Lung (tissue), 12 donors: ENCODE results near the gene NOTCH1. TPM values are rescaled to one million over a fixed set of nuclear protein-coding genes. Genes with fewer than 3 reads are reported as not detected.

Experiments used
- ATAC-seq: fragments of 200-7000 bp; cut with Tn5 transposase; one replicate; pipeline ENCODE4 v1.9.1; 2020; ENCODE audit warnings: moderate number of reproducible peaks; ENCODE audit not compliant: insufficient read depth, low FRiP score
- DNase-seq, 3 donors: peaks; one replicate each; pipeline ENCODE4 v3.0.0-alpha.2; 2013 to 2017
- H3K27ac ChIP-seq, 2 donors: one replicate each; pipeline ENCODE4 v1.5.1; 2013; ENCODE audit warnings: mild to moderate bottlenecking in 2 of 2, moderate library complexity in 2 of 2, control low read depth in 1 of 2, inconsistent platforms in 1 of 2, low read depth in 1 of 2, low read length in 1 of 2
- H3K27me3 ChIP-seq, 3 donors: one replicate each; pipeline ENCODE4 v1.5.1; 2013; ENCODE audit warnings: low read length in 2 of 3; ENCODE audit not compliant: control insufficient read depth in 3 of 3, insufficient read depth in 3 of 3
- H3K36me3 ChIP-seq, 4 donors: one replicate each; pipeline ENCODE4 v1.5.1; 2013; ENCODE audit warnings: low read length in 4 of 4, mild to moderate bottlenecking in 1 of 4, moderate library complexity in 1 of 4; ENCODE audit not compliant: control insufficient read depth in 4 of 4, insufficient read depth in 4 of 4
- H3K4me1 ChIP-seq, 5 donors: one replicate each; pipeline ENCODE4 v1.5.1; 2013; ENCODE audit warnings: low read length in 5 of 5, mild to moderate bottlenecking in 2 of 5, moderate library complexity in 1 of 5; ENCODE audit not compliant: control insufficient read depth in 5 of 5, insufficient read depth in 5 of 5
- H3K4me3 ChIP-seq: one replicate; pipeline ENCODE4 v1.5.1; 2013; ENCODE audit warnings: mild to moderate bottlenecking, control low read depth, moderate library complexity
- H3K9ac ChIP-seq, 2 donors: one replicate each; pipeline ENCODE4 v1.5.1; 2013; ENCODE audit warnings: low read length in 2 of 2, control low read depth in 1 of 2; ENCODE audit not compliant: insufficient read depth in 1 of 2
- H3K9me3 ChIP-seq, 4 donors: one replicate each; pipeline ENCODE4 v1.5.1; 2013; ENCODE audit warnings: low read length in 3 of 4, mild to moderate bottlenecking in 1 of 4, moderate library complexity in 1 of 4; ENCODE audit not compliant: control insufficient read depth in 4 of 4, insufficient read depth in 3 of 4
- CTCF ChIP-seq: IDR thresholded peaks from 2 replicates; pipeline ENCODE4 v1.5.1; 2012; ENCODE audit warnings: mild to moderate bottlenecking; ENCODE audit errors: control extremely low read depth, extremely low read depth
- WGBS, 2 donors: extraction: QIAGEN DNeasy Blood & Tissue Kit; methylation state at CpG; one replicate each; pipeline ENCODE4 v1.1.7; 2013; 5-methylcytosine and 5-hydroxymethylcytosine counted together
- polyA plus RNA-seq, 2 donors: library from polyadenylated mRNA; stranded (reverse); fragments of 200-250 nt; gene quantifications; one replicate each; pipeline ENCODE4 v1.2.1, GENCODE V29; 2013
- total RNA-seq, 2 donors: library from RNA; depleted of rRNA in 1 of 2; stranded (reverse); fragments of >200 nt in 1 of 2; gene quantifications; one replicate each; pipeline ENCODE4 v1.2.1, GENCODE V29; 2014 to 2021
- donor health status: control.
- donor health status: control.
- donor health status: Bipolar disorder and iron deficiency.
- donor health status: healthy.
- donor health status: DM: yes; HTN: yes; CAD: no.

The NOTCH1 gene
- total and polyA plus RNA-seq, 4 donors: 23.9 to 101 (median 44.5) TPM

DNA sequence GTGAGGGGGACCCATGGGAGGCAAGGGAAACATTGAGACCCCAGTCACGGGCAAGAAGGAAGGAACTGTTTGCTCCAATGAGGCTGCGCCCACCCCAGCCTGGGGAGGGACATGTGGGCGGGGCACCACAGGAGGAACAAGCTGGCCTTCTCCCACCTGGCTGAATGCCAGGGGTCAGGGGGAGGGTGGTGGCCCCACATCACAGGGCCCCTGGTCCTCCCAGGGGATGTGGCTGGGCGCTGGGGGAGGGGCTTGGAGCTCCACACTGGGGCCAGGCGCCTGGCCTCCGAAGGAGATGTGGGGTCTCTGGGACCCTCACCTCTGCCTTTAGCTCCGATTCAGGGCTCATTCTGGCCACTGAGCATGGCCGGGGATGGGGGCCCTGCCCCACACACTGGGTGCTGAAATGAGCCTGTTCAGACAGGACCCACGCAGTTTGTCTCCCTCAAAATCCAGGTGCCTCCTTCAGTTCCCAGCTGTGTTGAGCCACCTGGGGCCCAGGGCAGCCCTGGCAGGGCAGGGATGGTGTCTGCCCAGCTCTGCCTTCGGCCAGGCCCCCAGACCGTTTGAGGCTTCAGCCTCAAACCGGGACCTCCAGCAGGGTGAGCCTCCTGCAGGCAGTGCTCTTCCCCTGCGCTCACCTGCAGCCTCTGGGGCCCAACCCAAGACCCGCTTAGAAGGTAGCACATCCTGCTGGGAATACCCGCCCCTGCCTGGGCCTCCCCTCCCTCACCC, 33.2 kb upstream of the NOTCH1 start:
- H3K36me3 ChIP-seq: no peaks in the 10 kb centered on the region
- H3K4me3 ChIP-seq: no peak overlapping the region
- WGBS, 2 donors: 50 to 62% methylated on average over 15 of the region's 15 CpGs
- TF ChIP-seq CTCF: no peak
- no peak for ATAC-seq
- peak in 2 of 3 donors; percentile 40 to 59 for DNase-seq
- H3K4me1 ChIP-seq: peaks cover 0 to 12% (median 9%) of the 10 kb centered on the region in 5 donors
- no peaks in the 10 kb centered on the region for H3K27me3 ChIP-seq
- no peaks in the 10 kb centered on the region for H3K9me3 ChIP-seq
- no peak overlapping the region for H3K27ac ChIP-seq
- H3K9ac ChIP-seq: peak overlapping the region in 1 of 2 donors; percentile 3

GRCh38 chr9:136578626-136578914, 32.7 kb upstream of the NOTCH1 start:
- H3K36me3 ChIP-seq: no peaks in the 10 kb centered on the region
- no peaks in the 10 kb centered on the region for H3K27me3 ChIP-seq
- H3K4me1 ChIP-seq: peaks cover 0 to 12% (median 9%) of the 10 kb centered on the region in 5 donors
- no peak for ATAC-seq
- H3K9ac ChIP-seq: peak overlapping the region in 1 of 2 donors; percentile 3
- no peak overlapping the region for H3K4me3 ChIP-seq
- DNase-seq: no peak
- 33 to 46% methylated on average over 7 of the region's 7 CpGs for WGBS, 2 donors
- H3K27ac ChIP-seq: no peak overlapping the region
- no peak for TF ChIP-seq CTCF
- H3K9me3 ChIP-seq: no peaks in the 10 kb centered on the region

GRCh38 chr9:136577941-136578625, 32.2 kb upstream of the NOTCH1 start:
- H3K4me1 ChIP-seq: peaks cover 0 to 12% (median 9%) of the 10 kb centered on the region in 5 donors
- peak overlapping the region in 1 of 2 donors; percentile 3 for H3K9ac ChIP-seq
- H3K36me3 ChIP-seq: no peaks in the 10 kb centered on the region
- H3K27me3 ChIP-seq: no peaks in the 10 kb centered on the region
- no peak for TF ChIP-seq CTCF
- no peak overlapping the region for H3K27ac ChIP-seq
- ATAC-seq: no peak
- no peak overlapping the region for H3K4me3 ChIP-seq
- DNase-seq: no peak
- H3K9me3 ChIP-seq: no peaks in the 10 kb centered on the region
- 68 to 73% methylated on average over 26 to 27 of the region's 27 CpGs for WGBS, 2 donors
